Smooth muscle cell (in vitro differentiated cells): ENCODE results near the gene NRROS. TPM values are rescaled to one million over a fixed set of nuclear protein-coding genes. Genes with fewer than 3 reads are reported as not detected.

Source experiments
- DNase-seq: peaks from one replicate; lab custom pipeline; 2025; ENCODE audit not compliant: unreplicated experiment; lab: John Stamatoyannopoulos, UW
- H2AFZ ChIP-seq: fragments of 200-600 bp; sonication (generic); 2 replicates; pipeline ENCODE4 v1.6.0; 2016; ENCODE audit warnings: antibody characterized with exemption, low read depth, mild to moderate bottlenecking
- H3F3A ChIP-seq: fragments of 200-600 bp; sonication (generic); 2 replicates; pipeline ENCODE4 v1.6.0; 2017; ENCODE audit warnings: antibody characterized with exemption, low read depth
- H3K27ac ChIP-seq: fragments of 200-600 bp; sonication (generic); 2 replicates; pipeline ENCODE4 v1.5.1; 2016; ENCODE audit warnings: low read depth, mild to moderate bottlenecking
- H3K27me3 ChIP-seq: fragments of 200-600 bp; sonication (generic); 2 replicates; pipeline ENCODE4 v1.6.1; 2016; ENCODE audit warnings: low read depth, mild to moderate bottlenecking
- H3K36me3 ChIP-seq: fragments of 200-600 bp; sonication (generic); 2 replicates; pipeline ENCODE4 v1.5.1; 2016; ENCODE audit warnings: low read depth
- H3K4me1 ChIP-seq: fragments of 200-600 bp; sonication (generic); 2 replicates; pipeline ENCODE4 v1.5.1; 2016; ENCODE audit warnings: low read depth
- H3K4me2 ChIP-seq: fragments of 200-600 bp; sonication (generic); 2 replicates; pipeline ENCODE4 v1.6.0; 2016; ENCODE audit warnings: mild to moderate bottlenecking
- H3K4me3 ChIP-seq: fragments of 200-600 bp; sonication (generic); 2 replicates; pipeline ENCODE4 v1.5.1; 2016; ENCODE audit warnings: mild to moderate bottlenecking
- H3K79me2 ChIP-seq: fragments of 200-600 bp; sonication (generic); 2 replicates; pipeline ENCODE4 v1.6.0; 2016; ENCODE audit warnings: low read depth, mild to moderate bottlenecking
- H3K9ac ChIP-seq: fragments of 200-600 bp; sonication (generic); 2 replicates; pipeline ENCODE4 v1.6.0; 2016; ENCODE audit warnings: low read depth
- H3K9me3 ChIP-seq: fragments of 200-600 bp; sonication (generic); replicated peaks from 2 replicates; pipeline ENCODE4 v1.5.1; 2016; ENCODE audit warnings: low read depth
- H4K20me1 ChIP-seq: fragments of 200-600 bp; sonication (generic); 2 replicates; pipeline ENCODE4 v1.6.0; 2016; ENCODE audit warnings: low read depth
- CTCF ChIP-seq: fragments of 200-600 bp; sonication (generic); IDR thresholded peaks from 2 replicates; pipeline ENCODE4 v1.5.1; 2017; ENCODE audit warnings: borderline replicate concordance, mild to moderate bottlenecking, antibody characterized with exemption; ENCODE audit not compliant: insufficient read depth, poor library complexity, severe bottlenecking
- WGBS: methylation state at CpG from one replicate; pipeline ENCODE4 v1.1.7; 2016; ENCODE audit warnings: low lambda C conversion rate; 5-methylcytosine and 5-hydroxymethylcytosine counted together
- polyA plus RNA-seq: library from polyadenylated mRNA; unstranded; fragments of >200 nt; fragmentation: Nextera tagmentation; extraction: Ambion mirVana; gene quantifications from 2 replicates; pipeline ENCODE4 v1.2.1, GENCODE V29; 2016
- total RNA-seq: library from RNA; depleted of rRNA; stranded (reverse); fragments of >200 nt; gene quantifications from 2 replicates; pipeline ENCODE4 v1.2.3, GENCODE V29; 2014

NRROS gene
- total and polyA plus RNA-seq, 2 experiments from 2014 or later, result 0.45 TPM; not detected in 1

DNA sequence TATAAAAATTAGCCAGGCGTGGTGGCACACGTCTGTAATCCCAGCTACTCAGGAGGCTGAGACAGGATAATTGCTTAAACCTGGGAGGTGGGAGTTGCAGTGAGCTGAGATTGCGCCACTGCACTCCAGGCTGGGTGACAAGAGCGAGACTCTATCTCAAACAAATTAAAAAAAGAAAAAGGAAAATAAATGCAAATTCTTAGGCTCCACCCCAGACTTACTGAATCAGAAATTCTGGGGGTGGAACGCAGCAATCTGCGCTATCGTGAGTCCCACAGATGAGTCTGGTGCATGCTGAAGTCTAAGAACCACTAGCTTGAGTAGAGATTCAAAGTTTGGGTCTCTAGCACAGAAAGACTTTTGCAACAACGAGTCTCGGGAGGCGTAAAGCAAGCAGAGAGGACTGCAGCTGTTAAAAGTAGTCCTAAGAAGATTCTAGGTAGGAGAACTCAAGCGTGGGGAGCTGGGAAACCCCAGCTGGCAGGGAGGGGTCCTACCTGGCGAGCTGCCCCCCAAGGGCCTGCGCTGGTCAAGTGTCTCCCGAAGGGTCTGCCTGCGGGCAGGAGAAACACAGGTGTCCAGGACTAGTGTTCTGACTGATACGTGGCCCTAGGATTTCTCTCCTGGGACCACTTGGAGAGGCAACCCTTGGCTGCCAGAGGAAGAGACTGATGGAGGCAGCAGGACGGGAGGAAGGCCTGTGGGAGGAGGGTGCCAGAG, 50.6 kb downstream of the NRROS start:
- H3F3A ChIP-seq, result no peaks in the 10 kb centered on the region
- no peak overlapping the region for H3K27ac ChIP-seq
- no peak overlapping the region for H3K4me2 ChIP-seq
- H3K27me3 ChIP-seq, result no peaks in the 10 kb centered on the region
- no peak overlapping the region for H3K4me3 ChIP-seq
- WGBS, result 94% methylated on average over 17 of the region's 17 CpGs
- H3K36me3 ChIP-seq, result no peaks in the 10 kb centered on the region
- H2AFZ ChIP-seq, result no peak overlapping the region
- H3K9me3 ChIP-seq, result no peaks in the 10 kb centered on the region
- no peak for TF ChIP-seq CTCF
- no peaks in the 10 kb centered on the region for H3K79me2 ChIP-seq
- no peak overlapping the region for H3K9ac ChIP-seq
- no peaks in the 10 kb centered on the region for H3K4me1 ChIP-seq
- DNase-seq, result no peak
- no peaks in the 10 kb centered on the region for H4K20me1 ChIP-seq

DNA sequence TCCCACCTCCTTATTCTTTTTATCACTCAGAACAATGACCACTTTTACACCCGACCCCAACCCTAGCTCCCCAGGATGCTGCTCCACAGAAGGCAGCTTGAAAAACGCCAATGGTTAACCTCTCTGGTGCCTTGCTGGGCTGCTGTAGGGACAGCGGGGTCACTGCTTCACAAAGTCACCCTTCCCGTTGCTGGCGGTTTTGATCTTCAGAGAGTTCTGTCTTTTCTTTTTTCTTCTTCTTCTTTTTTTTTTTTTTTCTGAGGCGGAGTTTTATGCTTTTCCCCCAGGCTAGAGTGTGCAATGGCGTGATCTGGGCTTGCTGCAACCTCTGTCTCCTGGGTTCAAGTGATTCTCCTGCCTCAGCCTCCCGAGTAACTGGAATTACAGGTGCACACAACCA, 51.9 kb downstream of the NRROS start:
- Histone ChIP-seq H3K9me3 (no peaks in the 10 kb centered on the region), H4K20me1 (no peaks in the 10 kb centered on the region), H3K4me2 (no peak overlapping the region), H3F3A (no peaks in the 10 kb centered on the region), H3K79me2 (no peaks in the 10 kb centered on the region), H3K9ac (no peak overlapping the region), H3K36me3 (no peaks in the 10 kb centered on the region), H3K4me3 (no peak overlapping the region), H2AFZ (no peak overlapping the region), H3K4me1 (no peaks in the 10 kb centered on the region), H3K27ac (no peak overlapping the region), H3K27me3 (no peaks in the 10 kb centered on the region)
- WGBS, result 88% methylated on average over 8 of the region's 8 CpGs
- TF ChIP-seq CTCF, result no peak
- no peak for DNase-seq

GRCh38 chr3:196694202-196694638, 54.7 kb downstream of the NRROS start:
- H3K4me1 ChIP-seq, result no peaks in the 10 kb centered on the region
- no peak overlapping the region for H2AFZ ChIP-seq
- no peak overlapping the region for H3K4me3 ChIP-seq
- no peaks in the 10 kb centered on the region for H3K79me2 ChIP-seq
- TF ChIP-seq CTCF, result peak; percentile 16
- no peaks in the 10 kb centered on the region for H3K27me3 ChIP-seq
- H4K20me1 ChIP-seq, result no peaks in the 10 kb centered on the region
- no peaks in the 10 kb centered on the region for H3K36me3 ChIP-seq
- no peak for DNase-seq
- H3F3A ChIP-seq, result no peaks in the 10 kb centered on the region
- no peak overlapping the region for H3K9ac ChIP-seq
- WGBS, result 92% methylated on average over 1 of the region's 1 CpG
- H3K27ac ChIP-seq, result no peak overlapping the region
- H3K4me2 ChIP-seq, result no peak overlapping the region
- H3K9me3 ChIP-seq, result no peaks in the 10 kb centered on the region
